HL-60 (cell line): ENCODE measurements around the gene GP9.

Experiments used
- DNase-seq, 2 experiments: peaks; one replicate each; pipeline ENCODE4 v3.0.0-alpha.2; 2010 to 2020; ENCODE audit warnings: low read depth in 1 of 2, low spot score in 1 of 2
- H3K27ac ChIP-seq: fragments of 250-450 bp; sonication (Bioruptor Pico); replicated peaks from 2 replicates; pipeline ENCODE4 v1.5.1; 2020; ENCODE audit warnings: mild to moderate bottlenecking, moderate library complexity
- H3K27me3 ChIP-seq: fragments of 250-450 bp; sonication (Bioruptor Pico); 2 replicates; pipeline ENCODE4 v1.5.1; 2021; ENCODE audit warnings: mild to moderate bottlenecking, moderate library complexity; ENCODE audit not compliant: insufficient read depth, poor library complexity, severe bottlenecking
- H3K4me3 ChIP-seq: replicated peaks from 2 replicates; pipeline ENCODE4 v1.5.1; 2011; ENCODE audit warnings: mild to moderate bottlenecking, control low read depth, low read length; ENCODE audit not compliant: insufficient read depth
- CTCF ChIP-seq: IDR thresholded peaks from one replicate; pipeline ENCODE4 v1.5.1; 2011; ENCODE audit warnings: low read length, control low read depth, inconsistent platforms; ENCODE audit not compliant: insufficient read depth
- GABPA ChIP-seq: IDR thresholded peaks from 2 replicates; pipeline ENCODE4 v1.6.1; 2012; ENCODE audit warnings: low read depth
- POLR2AphosphoS5 ChIP-seq: IDR thresholded peaks from 2 replicates; pipeline ENCODE4 v1.6.1; 2012; ENCODE audit warnings: low read depth
- REST ChIP-seq: IDR thresholded peaks from 2 replicates; pipeline ENCODE4 v1.6.1; 2012; ENCODE audit warnings: low read depth; ENCODE audit not compliant: insufficient replicate concordance
- SPI1 ChIP-seq: IDR thresholded peaks from 2 replicates; pipeline ENCODE4 v1.6.1; 2012; ENCODE audit warnings: low read depth, mild to moderate bottlenecking, borderline replicate concordance

The GP9 gene

GRCh38 chr3:129034642-129035041, 25.9 kb upstream of the GP9 start:
- no peak for DNase-seq
- Histone ChIP-seq H3K27me3 (no peaks in the 10 kb centered on the region), H3K27ac (no peak overlapping the region), H3K4me3 (no peak overlapping the region)
- TF ChIP-seq SPI1 (no peak), REST (no peak), POLR2AphosphoS5 (no peak), CTCF (no peak), GABPA (no peak)

- Histone ChIP-seq H3K27me3 (no peaks in the 10 kb centered on the region), H3K27ac (no peak overlapping the region), H3K4me3 (no peak overlapping the region)
- TF ChIP-seq POLR2AphosphoS5, result no peak
- TF ChIP-seq SPI1, result no peak
- TF ChIP-seq GABPA, result no peak
- no peak for TF ChIP-seq REST
- TF ChIP-seq CTCF, result no peak
- DNase-seq, result no peak
Observed at GRCh38 chr3:129035360-129036221, 25.0 kb upstream of the GP9 start.

- TF ChIP-seq SPI1, result no peak
- TF ChIP-seq REST, result no peak
- no peak for TF ChIP-seq POLR2AphosphoS5
- no peak for TF ChIP-seq CTCF
- TF ChIP-seq GABPA, result no peak
- Histone ChIP-seq H3K27me3 (no peaks in the 10 kb centered on the region), H3K27ac (no peak overlapping the region), H3K4me3 (no peak overlapping the region)
- no peak for DNase-seq
Observed at GRCh38 chr3:129036222-129037092, 24.1 kb upstream of the GP9 start.
